GM18951 (cell line): ENCODE measurements around the gene TJAP1.
"Not testable (repeated sequence)": the region's sequence is repeated elsewhere in the genome, so short reads cannot be mapped to it uniquely, and the experiment has no call there.

Source experiments
- POLR2A ChIP-seq: IDR thresholded peaks from 4 replicates; pipeline ENCODE4 v1.6.1; 2011; ENCODE audit warnings: mild to moderate bottlenecking; ENCODE audit not compliant: insufficient read length, insufficient read depth; ENCODE audit errors: extremely low read depth
- in situ Hi-C: fragments of 300-500 bp; cut with MboI; formaldehyde crosslinking; loops from one replicate; pipeline ENCODE4 v1.12.0; 2022; ENCODE audit warnings: low sequenced_read_pairs, mixed read lengths, inconsistent platforms; ENCODE audit not compliant: unreplicated experiment

The TJAP1 gene

GRCh38 chr6:43494766-43495165, 17.4 kb downstream of the TJAP1 start:
- in situ Hi-C loops = no loop called here
- no peak for TF ChIP-seq POLR2A

GRCh38 chr6:43495409-43495941, 18.1 kb downstream of the TJAP1 start:
- no peak for TF ChIP-seq POLR2A

GRCh38 chr6:43496370-43497128, 19.2 kb downstream of the TJAP1 start:
- TF ChIP-seq POLR2A = no peak
- in situ Hi-C loops = no loop called here

More at GRCh38 chr6:43495409-43495941, 18.1 kb downstream of the TJAP1 start:
- in situ Hi-C loops = no loop called here

GRCh38 chr6:43497129-43497396, 19.7 kb downstream of the TJAP1 start:
- no peak for TF ChIP-seq POLR2A
- in situ Hi-C loops = no loop called here

- in situ Hi-C loops = no loop called here
- no peak for TF ChIP-seq POLR2A
These were observed 20.3 kb downstream of the TJAP1 start for GRCh38 chr6:43497689-43498088.

GRCh38 chr6:43498291-43498690, 20.9 kb downstream of the TJAP1 start:
- in situ Hi-C loops = not testable (repeated sequence)

- in situ Hi-C loops = no loop called here
- TF ChIP-seq POLR2A = no peak
These were observed 21.9 kb downstream of the TJAP1 start for GRCh38 chr6:43499028-43499815.

GRCh38 chr6:43500921-43501320, 23.6 kb downstream of the TJAP1 start:
- no peak for TF ChIP-seq POLR2A
- in situ Hi-C loops = loop anchor here (10.0 kb wide), 2 partner anchors 46 to 246 kb away; partner anchors contain the start of gene DLK2

GRCh38 chr6:43502666-43503065, 25.3 kb downstream of the TJAP1 start:
- in situ Hi-C loops = loop anchor here (10.0 kb wide), 2 partner anchors 48 to 248 kb away; partner anchors contain the start of gene DLK2
- no peak for TF ChIP-seq POLR2A

- TF ChIP-seq POLR2A = no peak
- in situ Hi-C loops = loop anchor here (10.0 kb wide), 2 partner anchors 49 to 249 kb away; partner anchors contain the start of gene DLK2
These were observed 26.1 kb downstream of the TJAP1 start for GRCh38 chr6:43503443-43503842.

- in situ Hi-C loops = loop anchor here (10.0 kb wide), 2 partner anchors 50 to 250 kb away; partner anchors contain the start of gene DLK2
- no peak for TF ChIP-seq POLR2A
These were observed 27.6 kb downstream of the TJAP1 start for GRCh38 chr6:43504756-43505593.

GRCh38 chr6:43505718-43506117, 28.3 kb downstream of the TJAP1 start:
- in situ Hi-C loops = loop anchor here (10.0 kb wide), 2 partner anchors 51 to 251 kb away; partner anchors contain the start of gene DLK2

GRCh38 chr6:43506171-43506570, 28.8 kb downstream of the TJAP1 start:
- in situ Hi-C loops = loop anchor here (10.0 kb wide), 2 partner anchors 51 to 251 kb away; partner anchors contain the start of gene DLK2
- TF ChIP-seq POLR2A = no peak

More at GRCh38 chr6:43505718-43506117, 28.3 kb downstream of the TJAP1 start:
- TF ChIP-seq POLR2A = no peak
